Vagina (tissue), 2 donors: ENCODE results near the gene NDUFAF7. TPM values are rescaled to one million over a fixed set of nuclear protein-coding genes. Genes with fewer than 3 reads are reported as not detected.
"Not testable (repeated sequence)": the region's sequence is repeated elsewhere in the genome, so short reads cannot be mapped to it uniquely, and the experiment has no call there.

ENCODE experiments used
- DNase-seq, 2 donors: peaks; one replicate each; pipeline ENCODE4 v3.0.0-alpha.2; 2017; ENCODE audit errors: extremely low spot score in 2 of 2
- H3K27ac ChIP-seq: fragments of 200-600 bp; sonication (generic); one replicate; pipeline ENCODE4 v1.5.1; 2019
- H3K27me3 ChIP-seq: fragments of 200-600 bp; sonication (generic); one replicate; pipeline ENCODE4 v1.5.1; 2019
- H3K36me3 ChIP-seq, 2 donors: fragments of 200-600 bp; sonication (generic); one replicate each; pipeline ENCODE4 v1.5.1; 2017 to 2019
- H3K4me1 ChIP-seq: fragments of 200-600 bp; sonication (generic); one replicate; pipeline ENCODE4 v1.5.1; 2019
- H3K4me3 ChIP-seq, 2 donors: fragments of 200-600 bp; sonication (generic); 1 replicate in 1 of 2; 2 replicates in 1 of 2; pipeline ENCODE4 v1.5.1; 2016 to 2019
- H3K9me3 ChIP-seq: fragments of 200-600 bp; sonication (generic); one replicate; pipeline ENCODE4 v1.5.1; 2019
- CTCF ChIP-seq, 3 experiments: fragments of 450-650 bp in 2 of 3; fragments of 200-600 bp in 1 of 3; sonication (generic) in 1 of 3; IDR thresholded peaks; one replicate each; pipeline ENCODE4 v1.5.1; 2017 to 2019; ENCODE audit warnings: antibody characterized with exemption in 3 of 3, mild to moderate bottlenecking in 2 of 3, moderate library complexity in 2 of 3
- POLR2A ChIP-seq, 2 donors: fragments of 450-650 bp; IDR thresholded peaks; one replicate each; pipeline ENCODE4 v1.6.1; 2017; ENCODE audit warnings: antibody characterized with exemption in 2 of 2, mild to moderate bottlenecking in 2 of 2, moderate library complexity in 2 of 2
- POLR2AphosphoS5 ChIP-seq, 2 donors: sonication (generic); formaldehyde crosslinking; IDR thresholded peaks; one replicate each; pipeline ENCODE4 v1.9.0; 2017; ENCODE audit warnings: antibody characterized with exemption in 2 of 2, mild to moderate bottlenecking in 2 of 2, low read depth in 1 of 2; ENCODE audit not compliant: insufficient read depth in 1 of 2
- intact Hi-C: fragments of 100-400 bp; cut with DNase I; formaldehyde crosslinking; loops from one replicate; pipeline ENCODE4 v1.15.1; 2023
- total RNA-seq: library from RNA; depleted of rRNA; stranded (reverse); fragments of >200 nt; gene quantifications from one replicate; pipeline ENCODE4 v1.2.3, GENCODE V29; 2016

Gene NDUFAF7
- total RNA-seq, 1 donor from 2014 or later: 18.4 TPM

- DNase-seq: no peak
- Histone ChIP-seq H3K36me3 (peaks cover 3 to 12% of the 10 kb centered on the region in 2 donors), H3K27me3 (no peaks in the 10 kb centered on the region), H3K27ac (peak within 1 kb of the TSS; percentile 91), H3K4me3 (peak within 1 kb of the TSS; percentile 81 to 93), H3K9me3 (no peaks in the 10 kb centered on the region), H3K4me1 (peaks cover 21% of the 10 kb centered on the region)
- intact Hi-C loops: no loop called here
- TF ChIP-seq POLR2AphosphoS5 (IDR thresholded peaks at IDR 0.05; ENCODE audit: insufficient read depth in 1 of 2, low read depth in 1 of 2): peak; percentile 70 to 94
- TF ChIP-seq POLR2A (IDR thresholded peaks at IDR 0.05): peak in 1 of 2 donors; percentile 80
- TF ChIP-seq CTCF (IDR thresholded peaks at IDR 0.05): no peak
Measured at GRCh38 chr2:37196320-37197195, 34.9 kb upstream of the NDUFAF7 start, which contains the start of gene CEBPZOS. CEBPZOS (plus strand) TSS chr2:37196496; CDS start chr2:37199705, 3,209 bp downstream.

- H3K9me3 ChIP-seq: no peaks in the 10 kb centered on the region
- no peak overlapping the region for H3K27ac ChIP-seq
- no peak overlapping the region for H3K4me3 ChIP-seq
- no peak for DNase-seq
- no peaks in the 10 kb centered on the region for H3K27me3 ChIP-seq
- TF ChIP-seq POLR2A (IDR thresholded peaks at IDR 0.05) (no peak), POLR2AphosphoS5 (IDR thresholded peaks at IDR 0.05; ENCODE audit: insufficient read depth in 1 of 2, low read depth in 1 of 2) (no peak), CTCF (IDR thresholded peaks at IDR 0.05) (no peak)
- intact Hi-C loops: no loop called here
- peaks cover 21% of the 10 kb centered on the region for H3K4me1 ChIP-seq
- peaks cover 3 to 31% of the 10 kb centered on the region in 2 donors for H3K36me3 ChIP-seq
Measured at GRCh38 chr2:37198681-37199065, 32.8 kb upstream of the NDUFAF7 start.

GRCh38 chr2:37201208-37201607, 30.2 kb upstream of the NDUFAF7 start:
- no peak overlapping the region for H3K27ac ChIP-seq
- intact Hi-C loops: no loop called here
- DNase-seq: no peak
- no peak overlapping the region for H3K4me3 ChIP-seq
- peaks cover 3 to 55% of the 10 kb centered on the region in 2 donors for H3K36me3 ChIP-seq
- H3K4me1 ChIP-seq: peaks cover 21% of the 10 kb centered on the region
- H3K9me3 ChIP-seq: no peaks in the 10 kb centered on the region
- no peak for TF ChIP-seq CTCF (IDR thresholded peaks at IDR 0.05)
- no peak for TF ChIP-seq POLR2AphosphoS5 (IDR thresholded peaks at IDR 0.05; ENCODE audit: insufficient read depth in 1 of 2, low read depth in 1 of 2)
- TF ChIP-seq POLR2A (IDR thresholded peaks at IDR 0.05): no peak
- H3K27me3 ChIP-seq: no peaks in the 10 kb centered on the region

- peaks cover 3 to 61% of the 10 kb centered on the region in 2 donors for H3K36me3 ChIP-seq
- H3K27me3 ChIP-seq: no peaks in the 10 kb centered on the region
- intact Hi-C loops: no loop called here
- H3K9me3 ChIP-seq: no peaks in the 10 kb centered on the region
- no peak overlapping the region for H3K27ac ChIP-seq
- DNase-seq: no peak
- H3K4me3 ChIP-seq: no peak overlapping the region
- no peak for TF ChIP-seq POLR2A (IDR thresholded peaks at IDR 0.05)
- TF ChIP-seq POLR2AphosphoS5 (IDR thresholded peaks at IDR 0.05; ENCODE audit: insufficient read depth in 1 of 2, low read depth in 1 of 2): no peak
- TF ChIP-seq CTCF (IDR thresholded peaks at IDR 0.05): no peak
- peaks cover 21% of the 10 kb centered on the region for H3K4me1 ChIP-seq
Measured at GRCh38 chr2:37201766-37202165, 29.7 kb upstream of the NDUFAF7 start.

- intact Hi-C loops: no loop called here
- Histone ChIP-seq H3K27ac (no peak overlapping the region), H3K4me3 (no peak overlapping the region), H3K36me3 (peaks cover 3 to 79% of the 10 kb centered on the region in 2 donors), H3K4me1 (peaks cover 4% of the 10 kb centered on the region), H3K9me3 (peaks cover 3% of the 10 kb centered on the region), H3K27me3 (no peaks in the 10 kb centered on the region)
- DNase-seq: no peak
- no peak for TF ChIP-seq CTCF (IDR thresholded peaks at IDR 0.05)
- TF ChIP-seq POLR2AphosphoS5 (IDR thresholded peaks at IDR 0.05; ENCODE audit: insufficient read depth in 1 of 2, low read depth in 1 of 2): no peak
- TF ChIP-seq POLR2A (IDR thresholded peaks at IDR 0.05): no peak
Measured at GRCh38 chr2:37203708-37204107, 27.8 kb upstream of the NDUFAF7 start.

GRCh38 chr2:37205071-37205661, 26.3 kb upstream of the NDUFAF7 start:
- H3K4me3 ChIP-seq, H3K27ac ChIP-seq, DNase-seq, intact Hi-C loops, H3K27me3 ChIP-seq, H3K9me3 ChIP-seq, H3K4me1 ChIP-seq: not testable (repeated sequence)
- peaks cover 3 to 93% of the 10 kb centered on the region in 2 donors for H3K36me3 ChIP-seq
